ENCODE data around the gene NBPF12. TPM values are rescaled to one million over a fixed set of nuclear protein-coding genes. Genes with fewer than 3 reads are reported as not detected.
"Not testable (repeated sequence)": the region's sequence is repeated elsewhere in the genome, so short reads cannot be mapped to it uniquely, and the experiment has no call there.

Gene NBPF12
- total RNA-seq (2021) (11.7 and 12.4 TPM in 2 replicates), Bru-seq, nascent RNA (percentile 76 among the genes with signal in this experiment), BruChase-seq, experiment 1, labeled RNA remaining after a 2-hour chase (percentile 81 among the genes with signal in this experiment), BruChase-seq, experiment 2, labeled RNA remaining after a 6-hour chase (percentile 71 among the genes with signal in this experiment)
- long read RNA-seq, partial matches to known transcripts, result 7 of 19 reads
- long read RNA-seq, other reads (novel, unspliced or antisense), result 12 of 19 reads

DNA sequence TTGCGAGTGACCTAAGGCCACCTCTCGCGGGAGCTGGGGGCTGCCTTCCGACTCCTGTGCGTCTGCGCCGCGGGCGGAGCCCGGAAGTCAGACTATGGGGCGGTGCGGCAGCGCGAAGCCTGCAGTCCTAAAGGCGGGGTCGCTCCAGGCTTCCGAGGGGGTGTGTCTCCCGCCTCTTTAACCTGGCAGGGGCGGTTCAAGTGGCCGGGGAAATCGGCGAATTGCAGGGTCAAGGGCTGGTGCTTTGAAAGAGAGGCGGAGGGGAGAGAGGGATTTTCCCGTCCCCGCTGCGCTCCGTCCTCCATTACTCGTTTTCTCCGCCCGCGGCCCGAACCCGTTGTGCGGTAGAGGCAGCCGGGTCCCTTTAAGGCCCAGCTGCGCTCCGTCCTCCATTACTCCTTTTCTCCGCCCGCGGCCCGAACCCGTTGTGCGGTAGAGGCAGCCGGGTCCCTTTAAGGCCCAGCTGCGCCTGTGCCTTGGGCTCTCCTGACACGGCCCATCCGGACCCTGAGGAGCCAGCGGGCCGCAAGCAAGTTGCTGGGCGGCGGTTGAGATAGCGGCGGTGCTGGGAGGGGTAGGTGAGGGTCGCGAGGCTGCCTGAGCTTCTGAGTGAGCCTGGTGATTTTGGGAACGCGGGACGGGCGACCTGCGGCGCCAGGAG is at the start of gene NBPF12:
Gene NBPF12 (plus strand): TSS at position 83 of the 661 bp plus-strand sequence. CDS start 21,820 bp downstream, outside the sequence.
- Histone ChIP-seq H3K4me3 (ENCODE audit: low read depth, low read length, poor library complexity, severe bottlenecking) (peak within 1 kb of the TSS; percentile 64), H3K27ac (ENCODE audit: low read depth, low read length, poor library complexity, severe bottlenecking) (peak within 1 kb of the TSS; percentile 73)
- intact Hi-C loops (cut with micrococcal nuclease; ENCODE audit: unreplicated experiment); H3K36me3 ChIP-seq (ENCODE audit: insufficient read depth, low read length, poor library complexity, severe bottlenecking); H3K9me3 ChIP-seq (ENCODE audit: low read depth, low read length, poor library complexity, severe bottlenecking); POLR2A ChIA-PET (ENCODE audit: low non-redundant PET); H3K27me3 ChIP-seq (replicated peaks; ENCODE audit: insufficient read depth, low read depth, low read length, poor library complexity); H3K4me1 ChIP-seq (ENCODE audit: insufficient read depth, low read length, poor library complexity, severe bottlenecking); CTCF ChIA-PET: not testable (repeated sequence)
- DNase-seq (ENCODE audit: low spot score), result peak; percentile 91
- TSS peak; percentile 44 for BruUV-seq (replicated peaks)

DNA sequence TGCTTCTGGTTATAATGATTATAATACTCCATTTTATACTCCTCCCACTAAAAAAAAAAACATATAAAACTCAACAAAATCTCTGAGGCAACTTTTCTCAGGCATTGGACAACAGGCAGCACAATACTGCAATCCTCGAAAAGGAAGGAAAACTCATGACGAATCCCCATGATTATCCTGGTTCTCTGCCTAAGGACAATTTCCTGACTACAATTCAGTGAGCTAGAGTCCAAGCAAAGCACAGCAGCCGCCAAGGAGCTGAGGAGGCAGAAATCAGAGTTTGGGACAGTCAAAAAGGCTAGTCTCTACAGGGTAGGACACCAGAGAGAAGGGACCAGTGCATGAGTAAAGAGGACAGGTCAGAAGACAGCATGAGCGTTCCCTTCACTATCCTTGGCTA is 46.8 kb upstream of the NBPF12 start:
- H3K4me1 ChIP-seq (ENCODE audit: insufficient read depth, low read length, poor library complexity, severe bottlenecking); POLR2A ChIA-PET (ENCODE audit: low non-redundant PET): not testable (repeated sequence)

GRCh38 chr1:146892331-146892730 is 45.8 kb upstream of the NBPF12 start:
- intact Hi-C loops (cut with micrococcal nuclease; ENCODE audit: unreplicated experiment); H3K27ac ChIP-seq (ENCODE audit: low read depth, low read length, poor library complexity, severe bottlenecking); H3K4me3 ChIP-seq (ENCODE audit: low read depth, low read length, poor library complexity, severe bottlenecking); H3K36me3 ChIP-seq (ENCODE audit: insufficient read depth, low read length, poor library complexity, severe bottlenecking); H3K27me3 ChIP-seq (replicated peaks; ENCODE audit: insufficient read depth, low read depth, low read length, poor library complexity); H3K9me3 ChIP-seq (ENCODE audit: low read depth, low read length, poor library complexity, severe bottlenecking); H3K4me1 ChIP-seq (ENCODE audit: insufficient read depth, low read length, poor library complexity, severe bottlenecking); DNase-seq (ENCODE audit: low spot score); CTCF ChIA-PET; BruUV-seq (replicated peaks); POLR2A ChIA-PET (ENCODE audit: low non-redundant PET): not testable (repeated sequence)

More for the DNA sequence above, 46.8 kb upstream of the NBPF12 start:
- DNase-seq (ENCODE audit: low spot score); intact Hi-C loops (cut with micrococcal nuclease; ENCODE audit: unreplicated experiment); H3K9me3 ChIP-seq (ENCODE audit: low read depth, low read length, poor library complexity, severe bottlenecking); H3K27me3 ChIP-seq (replicated peaks; ENCODE audit: insufficient read depth, low read depth, low read length, poor library complexity); H3K4me3 ChIP-seq (ENCODE audit: low read depth, low read length, poor library complexity, severe bottlenecking); H3K36me3 ChIP-seq (ENCODE audit: insufficient read depth, low read length, poor library complexity, severe bottlenecking); BruUV-seq (replicated peaks); CTCF ChIA-PET; H3K27ac ChIP-seq (ENCODE audit: low read depth, low read length, poor library complexity, severe bottlenecking): not testable (repeated sequence)

DNA sequence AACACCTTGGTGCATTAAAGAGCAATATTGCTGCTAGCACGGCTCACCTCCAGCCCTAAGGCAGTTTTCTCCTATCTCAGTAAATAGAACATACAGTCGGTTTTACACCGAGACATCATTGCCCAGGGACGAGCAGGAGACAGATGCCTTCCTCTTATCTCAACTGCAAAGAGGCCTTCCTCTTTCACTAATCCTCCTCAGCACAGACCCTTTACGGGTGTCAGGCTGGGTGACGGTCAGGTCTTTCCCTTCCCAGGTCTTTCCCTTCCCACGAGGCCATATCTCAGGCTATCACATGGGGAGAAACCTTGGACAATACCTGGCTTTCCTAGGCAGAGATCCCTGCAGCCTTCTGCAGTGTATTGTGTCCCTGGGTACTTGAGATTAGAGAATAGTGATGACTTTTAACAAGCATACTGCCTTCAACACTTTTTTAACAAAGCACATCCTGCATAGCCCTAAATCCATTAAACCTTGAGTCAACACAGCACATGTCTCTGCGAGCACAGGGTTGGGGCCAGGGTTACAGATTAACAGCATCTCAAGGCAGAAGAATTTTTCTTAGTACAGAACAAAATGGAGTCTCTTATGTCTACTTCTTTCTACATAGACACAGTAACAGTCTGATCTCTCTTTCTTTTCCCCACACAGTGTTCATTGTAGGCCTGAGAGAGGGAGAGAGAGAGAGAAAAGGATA is 30.4 kb upstream of the NBPF12 start:
- H3K36me3 ChIP-seq (ENCODE audit: insufficient read depth, low read length, poor library complexity, severe bottlenecking); DNase-seq (ENCODE audit: low spot score); intact Hi-C loops (cut with micrococcal nuclease; ENCODE audit: unreplicated experiment); H3K27me3 ChIP-seq (replicated peaks; ENCODE audit: insufficient read depth, low read depth, low read length, poor library complexity); H3K4me3 ChIP-seq (ENCODE audit: low read depth, low read length, poor library complexity, severe bottlenecking); H3K27ac ChIP-seq (ENCODE audit: low read depth, low read length, poor library complexity, severe bottlenecking); CTCF ChIA-PET; H3K4me1 ChIP-seq (ENCODE audit: insufficient read depth, low read length, poor library complexity, severe bottlenecking); POLR2A ChIA-PET (ENCODE audit: low non-redundant PET); H3K9me3 ChIP-seq (ENCODE audit: low read depth, low read length, poor library complexity, severe bottlenecking); BruUV-seq (replicated peaks): not testable (repeated sequence)

- H3K27ac ChIP-seq (ENCODE audit: low read depth, low read length, poor library complexity, severe bottlenecking); intact Hi-C loops (cut with micrococcal nuclease; ENCODE audit: unreplicated experiment); BruUV-seq (replicated peaks); DNase-seq (ENCODE audit: low spot score); H3K36me3 ChIP-seq (ENCODE audit: insufficient read depth, low read length, poor library complexity, severe bottlenecking); POLR2A ChIA-PET (ENCODE audit: low non-redundant PET); H3K4me3 ChIP-seq (ENCODE audit: low read depth, low read length, poor library complexity, severe bottlenecking); H3K9me3 ChIP-seq (ENCODE audit: low read depth, low read length, poor library complexity, severe bottlenecking); CTCF ChIA-PET; H3K4me1 ChIP-seq (ENCODE audit: insufficient read depth, low read length, poor library complexity, severe bottlenecking); H3K27me3 ChIP-seq (replicated peaks; ENCODE audit: insufficient read depth, low read depth, low read length, poor library complexity): not testable (repeated sequence)
Measured at GRCh38 chr1:146912975-146913374, 25.1 kb upstream of the NBPF12 start.

GRCh38 chr1:146920811-146921210 is 17.3 kb upstream of the NBPF12 start:
- CTCF ChIA-PET; H3K4me3 ChIP-seq (ENCODE audit: low read depth, low read length, poor library complexity, severe bottlenecking); H3K27me3 ChIP-seq (replicated peaks; ENCODE audit: insufficient read depth, low read depth, low read length, poor library complexity); DNase-seq (ENCODE audit: low spot score); intact Hi-C loops (cut with micrococcal nuclease; ENCODE audit: unreplicated experiment); H3K27ac ChIP-seq (ENCODE audit: low read depth, low read length, poor library complexity, severe bottlenecking); H3K36me3 ChIP-seq (ENCODE audit: insufficient read depth, low read length, poor library complexity, severe bottlenecking); POLR2A ChIA-PET (ENCODE audit: low non-redundant PET); H3K9me3 ChIP-seq (ENCODE audit: low read depth, low read length, poor library complexity, severe bottlenecking); H3K4me1 ChIP-seq (ENCODE audit: insufficient read depth, low read length, poor library complexity, severe bottlenecking); BruUV-seq (replicated peaks): not testable (repeated sequence)

DNA sequence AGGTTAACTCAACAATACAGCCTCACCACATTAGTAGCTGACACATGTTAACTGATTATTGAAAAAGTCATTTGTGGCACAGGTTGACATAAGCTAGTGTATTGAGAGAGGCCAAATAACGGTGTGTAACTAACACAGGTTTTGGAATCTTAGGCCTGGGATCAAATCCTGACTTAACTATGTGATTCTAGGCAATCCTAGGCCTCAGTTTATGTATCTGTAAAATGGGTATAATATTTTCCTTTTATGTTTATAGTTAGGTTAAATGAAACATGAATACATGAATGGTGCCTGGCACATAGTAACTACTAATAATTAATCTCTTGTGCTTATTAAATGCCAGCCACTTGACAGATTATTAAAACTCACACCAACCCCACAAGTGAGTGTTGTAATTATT is 15.5 kb upstream of the NBPF12 start:
- H3K36me3 ChIP-seq (ENCODE audit: insufficient read depth, low read length, poor library complexity, severe bottlenecking); POLR2A ChIA-PET (ENCODE audit: low non-redundant PET); intact Hi-C loops (cut with micrococcal nuclease; ENCODE audit: unreplicated experiment); H3K4me1 ChIP-seq (ENCODE audit: insufficient read depth, low read length, poor library complexity, severe bottlenecking); BruUV-seq (replicated peaks); DNase-seq (ENCODE audit: low spot score); H3K27ac ChIP-seq (ENCODE audit: low read depth, low read length, poor library complexity, severe bottlenecking); CTCF ChIA-PET; H3K4me3 ChIP-seq (ENCODE audit: low read depth, low read length, poor library complexity, severe bottlenecking); H3K27me3 ChIP-seq (replicated peaks; ENCODE audit: insufficient read depth, low read depth, low read length, poor library complexity); H3K9me3 ChIP-seq (ENCODE audit: low read depth, low read length, poor library complexity, severe bottlenecking): not testable (repeated sequence)

All from A673 (cell line).